Bronchial epithelial cell (primary cell): Measurements from ENCODE around the gene HNRNPM. TPM values are rescaled to one million over a fixed set of nuclear protein-coding genes. Genes with fewer than 3 reads are reported as not detected.

Experiments
- DNase-seq: peaks from one replicate; pipeline ENCODE4 v3.0.0-alpha.2; 2010; ENCODE audit warnings: low read depth
- FAIRE-seq: peaks from 2 replicates; lab custom pipeline; 2011; peaks lifted over from hg19 to GRCh38; lab: Jason Lieb, UNC
- H3K27me3 ChIP-seq: 2 replicates; pipeline ENCODE4 v1.5.1; 2011; ENCODE audit warnings: low read length; ENCODE audit not compliant: control insufficient read depth, insufficient read depth
- H3K36me3 ChIP-seq: 2 replicates; pipeline ENCODE4 v1.5.1; 2011; ENCODE audit warnings: low read length; ENCODE audit not compliant: control insufficient read depth, insufficient read depth
- H3K4me3 ChIP-seq: 2 replicates; pipeline ENCODE4 v1.5.1; 2011; ENCODE audit warnings: mild to moderate bottlenecking, low read depth, low read length, control low read depth
- total RNA-seq: library from RNA; depleted of rRNA; stranded (reverse); fragments of >200 nt; gene quantifications from 2 replicates; pipeline ENCODE4 v1.2.1, GENCODE V29; 2014
- TF ChIP-seq, protein P1 (sequence below): IDR thresholded peaks from 2 replicates; pipeline ENCODE4 v1.5.1; 2011; ENCODE audit warnings: mild to moderate bottlenecking, moderate library complexity, low read length, control low read depth, inconsistent platforms; ENCODE audit not compliant: insufficient read depth, severe bottlenecking

Gene HNRNPM
- total RNA-seq, 1 donor from 2014 or later: 53.4 TPM

DNA sequence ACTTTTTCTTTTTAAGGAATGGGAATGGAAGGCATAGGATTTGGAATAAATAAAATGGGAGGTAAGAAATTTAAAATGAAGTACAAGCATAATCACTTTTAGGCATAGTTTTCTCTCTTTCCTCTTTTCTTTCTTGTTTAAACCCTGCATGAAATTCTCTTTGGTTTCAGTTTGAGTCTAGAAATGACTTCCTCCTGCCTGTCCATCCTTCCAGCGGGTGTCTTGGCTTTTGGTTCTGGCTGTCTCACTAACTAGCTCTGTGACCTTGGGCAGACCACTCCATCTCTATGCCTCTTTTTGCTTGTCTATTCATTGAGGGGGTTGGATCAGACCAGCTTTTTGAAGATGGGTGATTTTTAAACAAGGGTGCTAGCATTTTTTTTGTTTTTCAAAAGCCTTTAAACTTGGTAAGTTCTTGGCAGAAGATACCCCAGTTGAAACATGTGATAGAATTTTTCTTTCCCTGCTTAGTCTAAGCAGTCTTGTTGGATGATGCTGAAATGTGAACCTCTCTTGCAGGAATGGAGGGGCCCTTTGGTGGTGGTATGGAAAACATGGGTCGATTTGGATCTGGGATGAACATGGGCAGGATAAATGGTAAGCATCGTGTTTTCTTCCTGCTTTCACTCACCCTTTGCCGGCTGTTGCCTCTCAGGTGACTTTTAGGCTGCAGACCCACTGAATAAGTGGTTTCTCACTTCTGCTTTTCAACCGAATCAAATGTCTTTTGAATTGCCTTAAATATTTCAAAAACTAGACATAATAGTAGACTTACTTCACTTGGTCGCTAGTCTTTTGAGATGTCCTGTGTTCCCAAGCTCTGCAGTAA is 29.1 kb downstream of the HNRNPM start:
- DNase-seq (no peak), FAIRE-seq (no peak)
- no peak overlapping the region for H3K4me3 ChIP-seq
- no peaks in the 10 kb centered on the region for H3K27me3 ChIP-seq
- peaks cover 28% of the 10 kb centered on the region for H3K36me3 ChIP-seq
- TF ChIP-seq, protein P1, sequence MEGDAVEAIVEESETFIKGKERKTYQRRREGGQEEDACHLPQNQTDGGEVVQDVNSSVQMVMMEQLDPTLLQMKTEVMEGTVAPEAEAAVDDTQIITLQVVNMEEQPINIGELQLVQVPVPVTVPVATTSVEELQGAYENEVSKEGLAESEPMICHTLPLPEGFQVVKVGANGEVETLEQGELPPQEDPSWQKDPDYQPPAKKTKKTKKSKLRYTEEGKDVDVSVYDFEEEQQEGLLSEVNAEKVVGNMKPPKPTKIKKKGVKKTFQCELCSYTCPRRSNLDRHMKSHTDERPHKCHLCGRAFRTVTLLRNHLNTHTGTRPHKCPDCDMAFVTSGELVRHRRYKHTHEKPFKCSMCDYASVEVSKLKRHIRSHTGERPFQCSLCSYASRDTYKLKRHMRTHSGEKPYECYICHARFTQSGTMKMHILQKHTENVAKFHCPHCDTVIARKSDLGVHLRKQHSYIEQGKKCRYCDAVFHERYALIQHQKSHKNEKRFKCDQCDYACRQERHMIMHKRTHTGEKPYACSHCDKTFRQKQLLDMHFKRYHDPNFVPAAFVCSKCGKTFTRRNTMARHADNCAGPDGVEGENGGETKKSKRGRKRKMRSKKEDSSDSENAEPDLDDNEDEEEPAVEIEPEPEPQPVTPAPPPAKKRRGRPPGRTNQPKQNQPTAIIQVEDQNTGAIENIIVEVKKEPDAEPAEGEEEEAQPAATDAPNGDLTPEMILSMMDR: no peak

DNA sequence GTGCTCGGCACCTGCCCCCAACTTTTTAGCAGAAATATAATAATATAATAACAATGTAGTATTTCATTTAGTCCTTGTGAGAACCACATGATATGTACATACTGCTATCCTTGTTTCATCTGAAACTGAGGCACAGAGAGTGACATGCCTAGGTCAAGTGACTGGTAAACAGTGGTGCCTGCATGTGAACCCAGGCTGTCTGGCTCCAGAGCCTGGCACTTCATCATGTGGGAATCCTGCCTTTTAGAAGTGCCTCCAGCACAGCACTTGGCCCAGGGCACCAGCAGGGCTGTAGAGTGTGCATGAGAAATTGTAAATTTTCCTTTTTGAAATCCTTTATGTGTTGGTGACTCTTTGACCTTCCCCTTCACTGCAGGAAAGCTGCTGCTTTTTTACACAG is 30.2 kb downstream of the HNRNPM start:
- TF ChIP-seq, protein P1: no peak
- Histone ChIP-seq H3K27me3 (no peaks in the 10 kb centered on the region), H3K4me3 (no peak overlapping the region), H3K36me3 (peaks cover 22% of the 10 kb centered on the region)
- no peak for DNase-seq
- no peak for FAIRE-seq

DNA sequence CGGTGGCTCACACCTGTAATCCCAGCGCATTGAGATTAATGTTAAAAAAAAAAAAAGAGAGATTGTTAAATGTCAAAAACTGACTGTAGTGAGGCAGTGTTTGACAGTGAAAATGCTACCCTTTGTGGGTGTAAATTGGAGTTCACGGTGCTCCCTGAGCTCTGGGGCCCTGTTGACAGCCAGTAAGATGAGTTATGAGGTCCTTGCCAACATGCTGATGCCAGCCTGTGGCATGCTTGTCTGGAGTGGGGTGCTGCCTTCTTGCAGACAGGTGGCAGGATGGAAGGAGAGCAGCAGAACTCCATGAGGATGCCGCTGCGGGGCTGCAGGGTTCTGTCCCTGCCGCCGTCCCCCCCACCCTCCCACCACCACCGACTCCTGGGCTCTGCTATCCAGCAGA is 31.7 kb downstream of the HNRNPM start:
- H3K36me3 ChIP-seq: peaks cover 13% of the 10 kb centered on the region
- TF ChIP-seq, protein P1: no peak
- DNase-seq (no peak), FAIRE-seq (no peak)
- no peak overlapping the region for H3K4me3 ChIP-seq
- no peaks in the 10 kb centered on the region for H3K27me3 ChIP-seq

DNA sequence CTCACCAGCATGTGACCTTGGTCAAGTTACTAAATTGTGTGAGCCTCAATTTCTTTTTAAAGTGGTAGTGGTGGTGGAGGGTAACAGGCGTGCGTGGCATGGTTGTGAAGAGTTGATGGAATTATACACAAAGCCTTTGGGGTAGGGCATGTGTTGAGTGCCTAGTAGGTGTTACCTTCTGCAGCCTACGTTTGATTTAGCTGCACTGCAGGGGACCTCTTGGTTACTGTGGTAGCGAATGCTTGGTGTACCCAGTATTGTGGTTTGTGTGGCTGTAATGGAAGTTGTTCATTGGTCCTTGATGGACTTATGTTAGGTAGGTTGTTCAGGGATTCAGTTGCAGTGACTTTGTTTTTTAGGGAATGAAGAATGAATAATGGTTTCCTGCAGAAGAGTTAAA is 33.1 kb downstream of the HNRNPM start:
- no peak overlapping the region for H3K4me3 ChIP-seq
- no peak for DNase-seq
- H3K27me3 ChIP-seq: no peaks in the 10 kb centered on the region
- peaks cover 14% of the 10 kb centered on the region for H3K36me3 ChIP-seq
- TF ChIP-seq, protein P1: no peak
- FAIRE-seq: peak; percentile 72

DNA sequence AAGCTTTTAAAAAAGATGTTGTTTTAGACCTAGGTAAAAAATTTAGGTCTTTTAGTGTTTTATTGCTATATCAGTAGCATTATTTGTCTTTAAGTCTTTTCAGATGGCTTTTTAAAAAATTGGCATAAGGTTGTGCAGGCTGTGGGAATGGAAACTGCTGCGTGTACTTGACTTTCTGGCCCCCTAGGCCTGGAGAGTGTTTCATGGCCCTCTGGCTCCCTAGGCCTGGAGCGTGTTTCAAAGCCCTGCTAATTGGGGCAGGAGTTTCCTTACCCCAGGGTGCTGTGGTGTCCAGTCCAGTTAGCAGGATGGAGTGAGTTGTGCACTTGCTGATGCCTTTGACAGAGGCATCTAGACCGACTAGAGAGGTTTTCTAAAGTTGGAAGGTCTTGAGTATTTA is 33.8 kb downstream of the HNRNPM start:
- no peaks in the 10 kb centered on the region for H3K27me3 ChIP-seq
- H3K4me3 ChIP-seq: no peak overlapping the region
- H3K36me3 ChIP-seq: peaks cover 16% of the 10 kb centered on the region
- FAIRE-seq (no peak), DNase-seq (no peak)
- TF ChIP-seq, protein P1: no peak
